Stimulated activated naive CD4-positive, alpha-beta T cell (primary cell): ENCODE measurements around the gene ASTN2.

ENCODE experiments used
- DNase-seq, 6 experiments: peaks; one replicate each; lab custom pipeline; 2025; lab: John Stamatoyannopoulos, UW

ASTN2 gene

GRCh38 chr9:116572095-116572748 lies 842.6 kb downstream of the ASTN2 start:
- DNase-seq = no peak

GRCh38 chr9:116569111-116569510 lies 845.7 kb downstream of the ASTN2 start:
- DNase-seq = no peak

GRCh38 chr9:116566677-116567488 lies 848.0 kb downstream of the ASTN2 start:
- DNase-seq = no peak

- DNase-seq = no peak
Observed at GRCh38 chr9:116565986-116566385, 848.9 kb downstream of the ASTN2 start.

- DNase-seq = no peak
Observed at GRCh38 chr9:116564266-116564793, 850.5 kb downstream of the ASTN2 start.

GRCh38 chr9:116558818-116559540 lies 855.9 kb downstream of the ASTN2 start:
- DNase-seq = no peak

GRCh38 chr9:116558035-116558434 lies 856.8 kb downstream of the ASTN2 start:
- DNase-seq = no peak

- no peak for DNase-seq
Observed at GRCh38 chr9:116555556-116556155, 859.2 kb downstream of the ASTN2 start.

- DNase-seq = no peak
Observed at GRCh38 chr9:116555119-116555518, 859.7 kb downstream of the ASTN2 start.

- no peak for DNase-seq
Observed at GRCh38 chr9:116550696-116551436, 864.0 kb downstream of the ASTN2 start.

- no peak for DNase-seq
Observed at GRCh38 chr9:116549786-116550660, 864.8 kb downstream of the ASTN2 start.

- no peak for DNase-seq
Observed at GRCh38 chr9:116549061-116549664, 865.7 kb downstream of the ASTN2 start.

GRCh38 chr9:116547729-116548426 lies 867.0 kb downstream of the ASTN2 start:
- DNase-seq = no peak

GRCh38 chr9:116546711-116547581 lies 867.9 kb downstream of the ASTN2 start:
- DNase-seq = no peak

- no peak for DNase-seq
Observed at GRCh38 chr9:116544896-116545295, 870.0 kb downstream of the ASTN2 start.

- no peak for DNase-seq
Observed at GRCh38 chr9:116543731-116544400, 871.0 kb downstream of the ASTN2 start.

GRCh38 chr9:116541402-116541801 lies 873.5 kb downstream of the ASTN2 start:
- DNase-seq = no peak

GRCh38 chr9:116539549-116539948 lies 875.3 kb downstream of the ASTN2 start:
- DNase-seq = no peak
